NCI-H748 (cell line): ENCODE measurements around the gene TRIM26.
"Not testable (repeated sequence)": the region's sequence is repeated elsewhere in the genome, so short reads cannot be mapped to it uniquely, and the experiment has no call there.

ENCODE experiments used
- DNase-seq: peaks from one replicate; lab custom pipeline; 2025; ENCODE audit not compliant: unreplicated experiment; lab: John Stamatoyannopoulos, UW

TRIM26 gene

DNA sequence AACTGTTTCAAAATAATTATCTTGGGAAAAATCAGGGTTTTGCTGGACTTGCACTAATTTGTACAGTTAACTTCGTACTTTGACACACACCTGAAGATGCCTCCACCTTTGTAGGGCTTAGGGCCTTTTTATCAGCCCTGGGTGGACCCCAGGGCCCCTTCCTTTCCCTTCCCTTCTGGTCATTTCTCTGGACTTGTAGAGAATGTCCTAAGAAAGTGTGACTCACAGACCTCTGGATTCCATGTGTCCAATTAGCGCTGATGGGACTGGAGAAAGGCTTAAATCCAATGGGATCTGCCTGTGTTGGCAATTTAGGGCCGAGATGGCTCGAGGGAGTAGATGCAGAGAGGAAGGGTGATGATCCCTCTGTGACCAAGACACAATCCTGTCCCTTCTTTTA is 40.5 kb downstream of the TRIM26 start:
- no peak for DNase-seq

GRCh38 chr6:30171677-30172471 is 41.3 kb downstream of the TRIM26 start:
- peak; percentile 52 for DNase-seq

GRCh38 chr6:30169658-30170614 is 43.3 kb downstream of the TRIM26 start:
- DNase-seq = peak; percentile 56

DNA sequence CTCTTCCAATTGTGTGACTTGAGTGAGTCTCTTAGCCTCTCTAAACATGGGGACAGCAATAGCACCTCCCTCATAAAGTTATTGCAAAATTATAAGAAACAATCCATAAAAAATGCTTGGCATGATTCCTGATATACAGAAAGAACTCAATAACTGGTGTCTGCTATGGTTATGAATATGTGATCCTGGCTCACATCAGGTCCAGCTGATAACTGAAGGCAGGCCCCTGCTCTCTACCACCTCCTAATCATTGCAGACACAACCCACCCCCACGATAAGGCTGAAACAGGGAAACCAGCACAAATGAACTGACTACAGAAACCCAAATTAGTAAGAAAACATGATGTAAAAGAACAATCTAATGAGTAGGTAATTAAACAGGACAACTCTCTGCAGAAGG is 44.5 kb downstream of the TRIM26 start:
- no peak for DNase-seq

GRCh38 chr6:30167101-30167500 is 46.1 kb downstream of the TRIM26 start:
- no peak for DNase-seq

DNA sequence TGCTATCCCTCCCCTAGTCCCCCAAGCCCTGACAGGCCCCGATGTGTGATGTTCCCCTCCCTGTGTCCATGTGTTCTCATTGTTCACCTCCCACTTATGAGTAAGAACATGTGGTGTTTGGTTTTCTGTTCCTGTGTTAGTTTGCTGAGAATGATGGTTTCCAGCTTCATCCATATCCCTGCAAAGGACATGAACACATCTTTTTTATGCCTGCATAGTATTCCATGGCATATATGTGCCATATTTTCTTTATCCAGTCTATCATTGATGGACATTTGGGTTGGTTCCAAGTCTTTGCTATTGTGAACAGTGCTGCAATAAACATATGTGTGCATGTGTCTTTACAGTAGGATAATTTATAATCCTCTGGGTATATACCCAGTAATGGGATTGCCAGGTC is 48.0 kb downstream of the TRIM26 start:
- DNase-seq = not testable (repeated sequence)

GRCh38 chr6:30164714-30165113 is 48.5 kb downstream of the TRIM26 start:
- no peak for DNase-seq

GRCh38 chr6:30163918-30164654 is 49.1 kb downstream of the TRIM26 start:
- DNase-seq = no peak

GRCh38 chr6:30163090-30163917 is 49.9 kb downstream of the TRIM26 start, which contains the start of gene TRIM15:
Gene TRIM15 (plus strand): TSS chr6:30163546. CDS start chr6:30163685, 139 bp downstream.
- DNase-seq = peak; percentile 24

DNA sequence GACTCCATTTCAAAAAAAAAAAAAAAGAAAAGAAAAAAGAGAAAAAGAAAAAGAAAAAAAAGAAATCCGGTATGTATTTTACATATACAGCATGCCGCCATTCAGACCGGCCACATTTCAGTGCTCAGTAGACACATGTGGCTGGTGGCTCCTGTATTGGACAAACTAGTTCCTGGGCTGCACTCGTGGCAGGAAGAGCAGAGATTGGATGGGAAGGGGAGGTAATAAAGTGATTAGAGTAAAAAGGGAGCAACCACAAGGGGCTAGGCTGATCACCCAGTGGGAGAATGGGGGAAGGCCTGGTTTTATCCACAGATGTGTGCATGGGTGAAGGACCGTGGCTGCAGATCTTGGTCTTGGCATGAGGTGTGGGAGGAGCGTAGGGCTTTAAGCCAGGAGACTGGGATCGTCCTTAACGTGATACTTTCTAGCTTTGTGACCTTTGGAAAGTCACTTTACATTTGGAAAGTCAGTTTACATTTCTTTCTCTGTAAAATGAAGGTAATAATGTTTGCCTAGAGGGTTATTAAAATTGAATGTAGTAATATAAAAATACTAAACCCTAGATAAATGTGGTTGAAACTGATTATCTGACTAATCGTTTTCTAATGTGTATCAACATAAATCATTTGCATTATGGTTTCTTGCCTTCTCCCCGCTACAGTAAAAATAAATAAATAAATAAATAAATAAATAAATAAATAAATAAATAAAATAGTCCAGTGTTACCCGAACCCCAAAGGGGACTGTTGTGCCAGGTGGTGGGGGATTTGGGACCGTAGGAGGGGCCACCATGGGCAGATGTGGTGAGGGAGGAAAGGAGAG is 50.7 kb downstream of the TRIM26 start:
- DNase-seq = no peak

GRCh38 chr6:30160785-30161531 is 52.2 kb downstream of the TRIM26 start, which contains the start of gene TRIM10:
Gene TRIM10 (minus strand): TSS chr6:30161211. CDS start chr6:30160858, 353 bp downstream.
- DNase-seq = no peak

DNA sequence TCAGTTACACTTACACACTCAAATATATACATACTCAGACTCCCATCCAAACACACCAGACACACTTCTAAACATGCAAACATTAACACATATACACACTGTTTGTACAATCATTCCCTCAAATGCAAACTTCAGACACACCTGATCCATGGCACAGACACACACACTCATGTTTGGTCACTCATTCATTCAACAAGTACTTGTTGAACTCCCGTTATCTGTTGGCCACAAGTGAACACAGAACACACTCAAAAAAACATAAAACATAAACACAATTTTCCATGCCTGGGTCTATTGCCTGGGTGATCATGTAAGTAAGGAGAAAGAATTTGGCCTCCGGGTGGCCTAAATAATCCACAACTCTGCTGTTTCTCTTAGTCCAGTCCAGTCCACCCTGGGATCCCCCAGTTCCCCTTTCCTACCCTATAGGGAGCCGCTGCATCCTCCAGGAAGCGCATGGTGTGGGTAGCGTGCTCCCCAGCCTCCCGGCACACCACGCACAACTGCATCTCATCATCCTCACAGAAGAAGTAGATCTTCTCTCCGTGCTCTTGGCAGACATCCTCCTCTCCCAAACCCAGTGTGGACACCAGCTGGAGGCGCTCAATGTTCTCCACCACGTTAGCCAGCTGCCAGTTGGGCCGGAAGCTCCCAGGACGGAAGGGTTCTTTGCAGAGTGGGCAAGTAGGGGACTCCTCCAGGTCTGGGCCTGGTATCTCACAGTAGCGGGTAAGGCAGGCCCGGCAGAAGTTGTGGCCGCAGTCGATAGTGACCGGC is 53.0 kb downstream of the TRIM26 start:
- no peak for DNase-seq

- DNase-seq = no peak
Measured at GRCh38 chr6:30158475-30159040, 54.6 kb downstream of the TRIM26 start.

- DNase-seq = no peak
Measured at GRCh38 chr6:30157999-30158398, 55.2 kb downstream of the TRIM26 start.

GRCh38 chr6:30157581-30157980 is 55.6 kb downstream of the TRIM26 start:
- DNase-seq = no peak

DNA sequence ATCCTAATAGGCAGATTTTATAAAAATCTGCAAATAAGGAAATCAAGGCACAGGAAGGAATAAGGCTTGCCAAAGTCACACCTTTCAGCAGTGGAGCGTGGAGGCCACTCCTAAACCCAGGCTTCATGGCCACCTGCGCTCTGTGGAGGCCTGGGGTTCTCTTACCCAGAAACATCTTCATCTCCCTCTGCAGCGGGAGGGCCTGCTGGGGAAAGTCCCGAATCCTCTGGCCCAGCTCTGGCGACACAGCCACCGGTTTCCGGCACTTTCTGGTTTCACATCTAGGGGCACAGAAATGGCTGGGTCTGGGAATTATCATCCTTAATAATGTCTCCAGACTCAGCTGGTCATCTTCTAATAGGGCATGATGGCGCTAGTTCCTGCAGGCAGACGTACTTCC is 56.4 kb downstream of the TRIM26 start:
- no peak for DNase-seq

DNA sequence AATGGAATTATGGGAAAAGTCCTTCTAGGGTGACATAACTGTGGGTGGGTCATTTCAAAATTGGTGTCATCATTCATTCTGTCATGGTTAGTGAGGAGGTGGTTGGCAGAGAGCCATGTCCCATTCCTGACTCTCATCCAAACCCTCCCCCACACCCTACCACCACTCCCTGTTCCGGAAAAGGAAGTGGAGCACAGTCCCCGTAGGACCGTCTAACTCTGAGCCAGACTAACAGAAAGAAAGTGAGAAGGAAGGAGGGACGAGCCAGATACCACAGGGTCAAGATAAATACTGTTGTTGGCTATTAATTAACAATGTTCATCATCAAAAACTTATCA is 57.0 kb downstream of the TRIM26 start:
- peak; percentile 37 for DNase-seq
